Fibroblast of mammary gland (primary cell): ENCODE data around the gene RNASEH2C.
"Not testable (repeated sequence)": the region's sequence is repeated elsewhere in the genome, so short reads cannot be mapped to it uniquely, and the experiment has no call there.

Experiments used
- DNase-seq: peaks from one replicate; pipeline ENCODE4 v3.0.0-alpha.2; 2010; ENCODE audit warnings: low read depth
- H3K4me3 ChIP-seq: 2 replicates; pipeline ENCODE4 v1.5.1; 2011; ENCODE audit warnings: low read depth, mild to moderate bottlenecking, low read length, moderate library complexity; ENCODE audit not compliant: control insufficient read depth
- CTCF ChIP-seq: conservative IDR thresholded peaks from 2 replicates; pipeline ENCODE4 v1.5.1; 2011; ENCODE audit warnings: low read depth, low read length, inconsistent platforms; ENCODE audit not compliant: control insufficient read depth, insufficient read depth

Gene RNASEH2C

GRCh38 chr11:65701686-65702085 is 18.9 kb downstream of the RNASEH2C start:
- H3K4me3 ChIP-seq, result no peak overlapping the region
- DNase-seq, result no peak
- TF ChIP-seq CTCF, result no peak

- no peak for TF ChIP-seq CTCF
- no peak for DNase-seq
- no peak overlapping the region for H3K4me3 ChIP-seq
These were observed 20.2 kb downstream of the RNASEH2C start for GRCh38 chr11:65700399-65700798.

GRCh38 chr11:65699306-65699705 is 21.3 kb downstream of the RNASEH2C start:
- TF ChIP-seq CTCF, result no peak

GRCh38 chr11:65698205-65698604 is 22.4 kb downstream of the RNASEH2C start:
- no peak for DNase-seq
- no peak overlapping the region for H3K4me3 ChIP-seq
- no peak for TF ChIP-seq CTCF

More at GRCh38 chr11:65699306-65699705, 21.3 kb downstream of the RNASEH2C start:
- no peak overlapping the region for H3K4me3 ChIP-seq
- no peak for DNase-seq

- H3K4me3 ChIP-seq, result no peak overlapping the region
- TF ChIP-seq CTCF, result no peak
- no peak for DNase-seq
These were observed 23.6 kb downstream of the RNASEH2C start for GRCh38 chr11:65696802-65697552.

DNA sequence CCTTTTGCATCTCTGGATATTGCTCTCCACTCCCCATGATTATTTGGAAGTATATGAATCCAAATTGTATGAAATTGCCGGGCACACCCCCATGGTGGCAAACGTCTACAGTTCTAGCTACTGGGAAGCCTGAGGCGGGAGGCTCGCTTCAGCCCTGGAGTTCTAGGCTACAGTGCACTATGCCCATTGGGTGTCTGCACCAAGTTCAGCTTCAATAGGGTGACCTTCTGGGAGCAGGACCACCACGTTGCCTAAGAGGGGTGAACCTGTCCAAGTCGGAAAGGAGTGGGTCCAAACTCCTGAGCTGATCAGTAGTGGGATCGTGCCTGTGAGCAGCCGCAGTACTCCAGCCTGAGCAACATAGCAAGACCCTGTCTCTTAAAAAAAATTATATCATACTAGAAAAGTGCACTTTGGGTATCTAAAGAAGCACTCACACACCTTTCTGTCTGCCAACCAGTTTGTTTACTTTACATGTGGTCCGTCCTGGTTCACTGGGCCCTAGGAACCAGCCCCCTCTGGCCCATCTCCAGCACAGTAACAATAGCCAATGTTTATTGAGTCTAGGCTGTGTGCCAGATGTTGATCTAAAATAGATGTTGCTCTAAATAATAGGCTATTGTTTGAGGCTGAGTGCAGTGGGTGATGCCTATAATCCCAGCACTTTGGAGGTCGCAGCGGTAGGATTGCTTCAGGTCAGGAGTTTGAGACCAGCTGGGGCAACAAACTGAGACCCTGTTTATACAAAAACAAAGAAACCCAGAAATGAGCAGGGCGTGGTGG is 24.9 kb downstream of the RNASEH2C start:
- no peak for TF ChIP-seq CTCF
- H3K4me3 ChIP-seq, result no peak overlapping the region
- DNase-seq, result no peak

DNA sequence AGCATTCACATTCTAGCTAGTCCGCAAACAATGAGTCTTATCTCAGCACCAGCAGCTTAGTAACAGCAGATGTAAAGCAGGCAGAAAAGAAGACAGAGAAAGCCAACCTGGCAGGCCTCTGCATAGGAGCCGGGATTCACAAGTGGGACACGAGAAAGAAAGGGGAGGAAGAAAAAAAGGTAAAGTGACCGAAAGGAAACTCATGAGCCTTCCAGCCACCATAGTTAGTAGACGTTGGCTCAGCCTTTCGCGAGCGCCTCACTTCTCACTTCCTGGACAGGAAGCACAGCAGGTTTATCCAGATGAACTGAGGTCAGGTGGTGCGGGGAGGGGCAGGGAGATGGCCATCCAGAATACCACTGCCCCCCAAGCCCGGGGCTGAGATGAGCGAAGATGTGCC is 28.2 kb downstream of the RNASEH2C start:
- no peak for TF ChIP-seq CTCF
- H3K4me3 ChIP-seq, result no peak overlapping the region
- DNase-seq, result no peak

DNA sequence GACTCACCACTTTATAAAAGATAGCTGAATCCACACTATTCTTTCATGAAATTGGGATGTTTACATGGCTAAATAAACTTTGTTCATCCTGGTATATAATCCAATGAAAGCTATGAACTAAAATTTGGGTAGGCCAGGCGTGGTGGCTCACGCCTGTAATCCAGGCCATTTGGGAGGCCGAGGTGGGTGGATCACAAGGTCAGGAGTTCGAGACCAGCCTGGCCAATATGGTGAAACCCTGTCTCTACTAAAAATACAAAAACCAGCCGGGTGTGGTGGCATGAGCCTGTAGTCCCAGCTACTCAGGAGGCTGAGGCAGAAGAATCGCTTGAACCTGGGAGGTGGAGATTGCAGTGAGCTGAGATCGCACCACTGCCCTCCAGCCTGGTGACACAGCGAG is 28.8 kb downstream of the RNASEH2C start:
- H3K4me3 ChIP-seq, DNase-seq: not testable (repeated sequence)
